Fibroblast of skin of abdomen (primary cell): ENCODE results near the gene KLF9.

ENCODE experiments used
- DNase-seq: peaks from one replicate; pipeline ENCODE4 v3.0.0-alpha.2; 2013

The KLF9 gene

GRCh38 chr9:70352802-70353201 is 61.7 kb downstream of the KLF9 start:
- peak; percentile 6 for DNase-seq

- DNase-seq = peak; percentile 33
Observed at GRCh38 chr9:70352356-70352755, 62.1 kb downstream of the KLF9 start.

GRCh38 chr9:70347046-70347445 is 67.4 kb downstream of the KLF9 start:
- no peak for DNase-seq

- peak; percentile 18 for DNase-seq
Observed at GRCh38 chr9:70340572-70340971, 73.9 kb downstream of the KLF9 start.
